ENCODE data around the gene STAT2.
A peak's percentile ranks its signal among the peaks of the same experiment; 100 is the strongest.
"Not testable (repeated sequence)": the region's sequence is repeated elsewhere in the genome, so short reads cannot be mapped to it uniquely, and the experiment has no call there.

STAT2 gene

GRCh38 chr12:56359851-56360767 lies at the start of gene STAT2:
Gene STAT2, minus strand, starts transcription at chr12:56360107. Its CDS starts 3,536 bp downstream, at chr12:56356571.
- peak; percentile 95 for DNase-seq (ENCODE audit: low spot score)

- DNase-seq (ENCODE audit: low spot score) = no peak
These were observed 49.0 kb upstream of the STAT2 start for GRCh38 chr12:56408799-56409417.

- DNase-seq (ENCODE audit: low spot score) = not testable (repeated sequence)
These were observed 44.3 kb upstream of the STAT2 start for GRCh38 chr12:56404227-56404626.

DNA sequence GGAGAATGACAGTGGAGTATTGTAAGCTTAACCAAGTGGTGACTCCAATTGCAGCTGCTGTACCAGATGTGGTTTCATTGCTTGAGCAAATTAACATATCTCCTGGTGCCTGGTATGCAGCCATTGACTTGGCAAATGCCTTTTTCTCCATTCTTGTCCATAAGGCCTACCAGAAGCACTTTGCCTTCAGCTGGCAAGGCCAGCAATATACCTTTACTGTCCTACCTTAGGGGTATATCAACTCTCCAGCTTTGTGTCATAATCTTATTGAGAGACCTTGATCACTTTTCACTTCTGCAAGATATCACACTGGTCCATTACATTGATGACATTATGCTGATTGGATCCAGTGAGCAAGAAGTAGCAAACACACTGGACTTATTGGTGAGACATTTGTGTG lies 41.7 kb upstream of the STAT2 start:
- DNase-seq (ENCODE audit: low spot score) = not testable (repeated sequence)

GRCh38 chr12:56401125-56401524 lies 41.2 kb upstream of the STAT2 start:
- not testable (repeated sequence) for DNase-seq (ENCODE audit: low spot score)

DNA sequence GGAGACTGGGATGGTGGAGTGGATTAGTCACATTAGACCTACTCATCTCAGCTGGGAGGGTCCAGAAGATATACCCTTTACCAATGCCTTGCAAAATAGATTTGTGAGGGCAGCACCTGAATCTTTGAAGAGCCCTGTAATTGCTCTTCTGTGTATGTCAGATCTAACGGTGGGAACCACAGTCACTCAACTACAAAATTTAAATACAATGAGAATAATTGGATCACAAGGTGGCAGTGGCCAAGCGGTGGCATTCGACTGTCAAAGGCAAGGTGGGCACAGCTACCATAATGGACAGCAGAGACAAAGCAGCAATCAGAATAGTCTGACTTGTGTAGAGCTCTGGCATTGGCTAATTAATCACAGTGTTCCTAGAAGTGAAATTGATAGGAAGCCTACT lies 39.6 kb upstream of the STAT2 start:
- DNase-seq (ENCODE audit: low spot score) = not testable (repeated sequence)

- DNase-seq (ENCODE audit: low spot score) = no peak
These were observed 38.4 kb upstream of the STAT2 start for GRCh38 chr12:56398324-56398723.

- DNase-seq (ENCODE audit: low spot score) = no peak
These were observed 32.4 kb upstream of the STAT2 start for GRCh38 chr12:56392331-56392730.

DNA sequence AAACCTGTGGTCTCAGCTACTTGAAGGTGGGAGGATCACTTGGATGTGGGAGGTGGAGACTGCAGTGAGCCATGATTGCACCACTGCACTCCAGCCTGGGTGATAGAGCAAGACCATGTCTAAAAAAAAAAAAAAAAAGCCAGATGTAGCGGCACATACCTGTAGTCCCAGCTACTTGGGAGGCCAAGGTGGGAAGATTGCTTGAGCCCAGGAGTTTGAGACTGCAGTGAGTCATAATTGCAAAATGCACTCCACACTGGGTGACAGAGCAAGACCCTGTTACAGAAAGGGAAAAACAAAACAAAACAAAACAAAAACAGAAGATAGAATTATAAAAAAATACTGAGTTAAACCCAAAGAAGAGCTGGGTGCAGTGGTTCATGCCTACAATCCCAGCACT lies 31.8 kb upstream of the STAT2 start:
- no peak for DNase-seq (ENCODE audit: low spot score)

- no peak for DNase-seq (ENCODE audit: low spot score)
These were observed 29.5 kb upstream of the STAT2 start for GRCh38 chr12:56389412-56389811.

DNA sequence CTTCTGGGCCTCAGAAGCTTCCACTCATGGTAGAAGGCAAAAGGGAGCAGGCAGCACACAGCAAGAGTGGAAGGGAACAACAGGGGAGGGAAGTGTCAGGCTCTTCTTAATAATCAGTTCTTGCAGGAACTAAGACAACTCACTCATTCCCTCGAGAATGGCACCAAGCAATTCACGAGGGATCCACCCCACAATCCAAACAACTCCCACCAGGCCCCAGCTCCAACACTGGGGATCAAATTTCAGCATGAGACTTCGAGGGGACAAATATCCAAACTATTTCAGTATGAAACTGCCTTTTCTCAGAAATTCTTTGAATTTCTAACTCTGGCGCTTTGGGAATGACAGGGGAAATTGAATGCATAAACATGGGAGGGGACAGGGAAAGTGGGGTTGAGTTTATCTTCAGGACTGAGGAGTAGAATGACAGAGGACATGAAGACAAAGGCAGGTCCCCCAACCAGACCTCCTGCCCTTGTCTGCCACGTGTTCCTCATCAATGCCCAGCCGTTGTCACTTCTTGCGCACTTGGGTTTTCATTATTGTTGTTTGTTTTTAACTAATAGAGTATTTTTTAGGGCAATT lies 27.3 kb upstream of the STAT2 start:
- no peak for DNase-seq (ENCODE audit: low spot score)

DNA sequence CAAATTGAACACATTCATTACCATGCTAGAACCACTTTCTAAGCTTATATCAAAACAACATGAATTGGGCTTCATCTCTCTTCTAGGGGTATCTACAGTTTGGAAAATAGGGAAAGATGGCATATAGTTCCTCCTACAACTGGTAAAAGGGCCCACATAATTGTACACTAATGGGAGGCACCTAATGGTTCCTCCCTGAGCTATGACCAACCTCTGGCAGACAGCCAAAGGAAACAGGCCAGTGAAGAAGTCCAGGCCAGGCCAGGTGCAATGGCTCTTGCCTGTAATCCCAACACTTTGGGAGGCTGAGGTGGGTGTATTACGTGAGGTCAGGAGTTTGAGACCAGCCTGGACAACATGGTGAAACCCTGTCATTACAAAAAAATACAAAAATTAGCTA lies 26.0 kb upstream of the STAT2 start:
- DNase-seq (ENCODE audit: low spot score) = no peak

DNA sequence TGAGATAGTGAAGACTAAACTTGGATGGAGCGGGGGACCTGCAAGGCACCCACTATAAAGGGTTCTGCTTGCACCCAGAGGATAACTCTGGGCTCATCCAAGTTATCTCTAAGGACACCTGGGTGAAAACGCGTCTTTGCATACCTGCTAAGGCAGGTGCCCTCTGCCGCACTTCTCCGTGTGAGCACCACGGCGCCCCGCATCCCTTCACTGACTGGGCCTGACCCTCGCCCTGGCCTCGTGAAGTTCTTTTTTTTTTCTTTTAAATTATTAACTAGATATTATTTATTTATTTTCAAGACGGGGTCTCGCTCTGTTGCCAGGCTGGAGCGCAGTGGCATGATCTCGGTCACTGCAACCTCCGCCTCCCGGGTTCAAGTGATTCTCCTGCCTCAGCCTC lies 22.7 kb upstream of the STAT2 start:
- no peak for DNase-seq (ENCODE audit: low spot score)

- no peak for DNase-seq (ENCODE audit: low spot score)
These were observed 18.0 kb upstream of the STAT2 start for GRCh38 chr12:56377989-56378316.

- DNase-seq (ENCODE audit: low spot score) = peak; percentile 20
These were observed 17.5 kb upstream of the STAT2 start for GRCh38 chr12:56377310-56377988.

DNA sequence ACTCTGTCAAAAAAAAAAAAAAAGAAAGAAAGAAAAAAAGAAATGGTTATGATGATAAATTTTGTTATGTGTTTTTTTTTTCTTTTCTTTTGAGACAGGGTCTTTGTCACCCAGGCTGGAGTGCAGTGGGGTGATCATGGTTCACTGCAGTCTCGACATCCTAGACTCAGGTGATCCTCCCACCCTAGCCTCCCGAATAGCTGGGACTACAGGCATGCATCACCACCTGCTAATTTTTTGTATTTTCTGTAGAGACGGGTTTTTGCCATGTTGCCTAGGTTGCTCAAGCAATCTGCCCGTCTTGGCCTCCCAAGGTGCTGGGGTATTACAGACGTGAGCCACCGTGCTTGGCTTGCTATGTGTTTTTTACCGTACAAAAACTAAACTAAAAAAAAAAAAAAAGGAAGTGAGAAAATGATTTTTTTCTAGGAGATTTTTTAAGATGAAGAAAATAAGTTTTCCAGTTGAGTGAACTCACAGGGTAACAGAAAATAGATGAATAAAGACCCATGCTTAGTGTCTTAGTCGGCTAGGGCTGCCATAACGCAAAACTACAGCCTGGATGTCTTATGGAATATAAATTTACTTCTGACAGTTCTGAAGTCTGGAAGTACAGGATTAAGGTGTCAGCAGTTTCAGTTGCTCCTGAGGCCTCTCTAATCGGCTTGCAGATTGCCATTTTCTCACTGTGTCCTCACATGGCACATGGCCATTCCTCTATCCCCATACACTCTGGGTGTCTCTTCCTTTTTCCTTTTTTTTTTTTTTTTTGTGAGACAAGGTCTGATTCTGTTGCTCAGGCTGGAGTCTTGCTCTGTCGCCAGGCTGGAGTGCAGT lies 15.9 kb upstream of the STAT2 start:
- DNase-seq (ENCODE audit: low spot score) = no peak

DNA sequence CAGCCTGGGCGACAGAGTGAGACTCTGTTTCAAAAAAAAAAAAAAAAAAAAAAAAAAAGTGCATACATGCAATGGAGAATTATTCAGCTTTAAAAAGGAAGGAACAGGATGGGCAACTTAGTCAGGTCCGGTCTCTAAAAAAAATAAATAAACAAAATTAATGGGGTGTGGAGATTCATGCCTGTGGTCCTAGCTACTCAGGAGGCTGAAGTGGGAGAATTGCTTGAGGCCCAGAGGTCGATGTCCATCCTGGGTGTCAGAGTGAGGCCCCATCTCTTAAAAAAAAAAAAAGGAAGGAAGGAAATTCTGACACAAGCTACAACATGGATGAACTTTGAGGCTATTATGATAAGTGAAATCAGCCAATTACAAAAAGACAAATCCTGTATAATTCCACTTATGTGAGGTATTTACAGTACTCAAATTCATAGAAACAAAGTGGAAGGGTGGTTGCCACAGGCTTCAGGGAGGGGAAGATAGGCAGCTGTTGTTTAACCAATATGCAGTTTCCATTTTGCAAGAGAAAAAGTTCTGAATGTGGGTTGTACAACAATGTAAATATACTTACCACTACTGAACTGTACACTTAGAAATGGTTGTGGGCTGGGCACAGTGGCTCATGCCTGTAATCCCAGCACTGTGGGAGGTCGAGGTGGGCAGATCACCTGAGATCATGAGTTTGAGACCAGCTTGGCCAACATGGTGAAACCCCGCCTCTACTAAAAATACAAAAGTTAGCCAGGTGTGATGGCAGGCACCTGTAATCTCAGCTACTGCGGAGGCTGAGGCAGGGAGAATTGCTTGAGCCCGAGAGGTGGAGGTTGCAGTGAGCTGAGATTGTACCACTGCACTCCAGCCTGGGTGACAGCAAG lies 15.1 kb upstream of the STAT2 start:
- no peak for DNase-seq (ENCODE audit: low spot score)

DNA sequence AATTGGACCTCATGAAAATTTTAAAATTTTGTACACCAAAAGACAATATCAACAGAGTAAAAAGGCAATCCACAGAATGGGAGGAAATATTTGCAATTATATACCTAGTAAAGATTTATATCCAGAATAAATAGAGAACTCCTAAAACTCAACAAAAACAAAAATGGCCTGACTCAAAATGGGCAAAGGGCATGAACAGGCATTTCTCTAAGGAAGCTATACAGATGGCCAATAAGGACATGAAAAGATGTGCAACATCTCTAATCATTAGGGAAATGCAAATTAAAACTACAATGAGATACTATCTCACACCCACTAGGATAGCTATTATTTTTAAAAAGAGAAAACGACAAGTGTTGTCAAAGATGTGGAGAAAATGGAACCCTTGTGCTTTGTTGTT lies 13.6 kb upstream of the STAT2 start:
- no peak for DNase-seq (ENCODE audit: low spot score)

GRCh38 chr12:56366948-56367347 lies 7.0 kb upstream of the STAT2 start:
- DNase-seq (ENCODE audit: low spot score) = no peak

- no peak for DNase-seq (ENCODE audit: low spot score)
These were observed 2.5 kb upstream of the STAT2 start, which contains the start of gene APOF for GRCh38 chr12:56362130-56363059. Gene APOF, minus strand, starts transcription at chr12:56362857. Its CDS starts 112 bp downstream, at chr12:56362745.

Measured in AG08396 (cell line).